H9 (cell line): Measurements from ENCODE around the gene AXL. TPM values are rescaled to one million over a fixed set of nuclear protein-coding genes. Genes with fewer than 3 reads are reported as not detected.

Source experiments
- DNase-seq: peaks from one replicate; pipeline ENCODE4 v3.0.0-alpha.2; 2017
- H2AFZ ChIP-seq: one replicate; pipeline ENCODE4 v1.6.1; 2013; ENCODE audit warnings: mild to moderate bottlenecking, low read length, control low read depth, moderate library complexity
- H2AK5ac ChIP-seq: 2 replicates; pipeline ENCODE4 v1.6.1; 2013; ENCODE audit warnings: low read length, control low read depth, mixed read lengths; ENCODE audit not compliant: insufficient read length
- H2BK120ac ChIP-seq: one replicate; pipeline ENCODE4 v1.6.1; 2013; ENCODE audit warnings: low read depth, mild to moderate bottlenecking, low read length, control low read depth, inconsistent platforms; ENCODE audit not compliant: poor library complexity, severe bottlenecking
- H2BK12ac ChIP-seq: 2 replicates; pipeline ENCODE4 v1.6.1; 2013; ENCODE audit warnings: low read length, control low read depth, mixed read lengths, low read depth; ENCODE audit not compliant: insufficient read length
- H2BK15ac ChIP-seq: 2 replicates; pipeline ENCODE4 v1.6.1; 2013; ENCODE audit warnings: low read depth, low read length, control low read depth
- H2BK20ac ChIP-seq: one replicate; pipeline ENCODE4 v1.6.1; 2013; ENCODE audit warnings: low read depth, mild to moderate bottlenecking, low read length, control low read depth, inconsistent platforms; ENCODE audit not compliant: poor library complexity, severe bottlenecking
- H2BK5ac ChIP-seq: 2 replicates; pipeline ENCODE4 v1.6.1; 2013; ENCODE audit warnings: low read length, control low read depth, mixed read lengths; ENCODE audit not compliant: insufficient read length
- H3K14ac ChIP-seq: 2 replicates; pipeline ENCODE4 v1.6.1; 2013; ENCODE audit warnings: low read length, control low read depth; ENCODE audit not compliant: insufficient read depth
- H3K18ac ChIP-seq: 2 replicates; pipeline ENCODE4 v1.6.1; 2013; ENCODE audit warnings: low read depth, mild to moderate bottlenecking, mixed read lengths, low read length, control low read depth; ENCODE audit not compliant: insufficient read length
- H3K23ac ChIP-seq: 2 replicates; pipeline ENCODE4 v1.6.1; 2013; ENCODE audit warnings: low read length, control low read depth, mixed read lengths, low read depth; ENCODE audit not compliant: insufficient read length
- H3K23me2 ChIP-seq: 2 replicates; pipeline ENCODE4 v1.6.1; 2013; ENCODE audit warnings: low read depth, mild to moderate bottlenecking, mixed read lengths, low read length, control low read depth; ENCODE audit not compliant: insufficient read length, poor library complexity, severe bottlenecking
- H3K27ac ChIP-seq: 2 replicates; pipeline ENCODE4 v1.5.1; 2013; ENCODE audit warnings: low read length, control low read depth, mixed read lengths, low read depth; ENCODE audit not compliant: insufficient read length
- H3K27me3 ChIP-seq: 2 replicates; pipeline ENCODE4 v1.6.1; 2013; ENCODE audit warnings: low read length, control low read depth, inconsistent platforms; ENCODE audit not compliant: insufficient read depth
- H3K4ac ChIP-seq: 2 replicates; pipeline ENCODE4 v1.6.1; 2013; ENCODE audit warnings: low read depth, mild to moderate bottlenecking, control low read depth, inconsistent platforms, low read length, moderate library complexity
- H3K4me1 ChIP-seq: 2 replicates; pipeline ENCODE4 v1.6.1; 2013; ENCODE audit warnings: low read length, control low read depth, inconsistent platforms; ENCODE audit not compliant: insufficient read depth
- H3K4me2 ChIP-seq: 2 replicates; pipeline ENCODE4 v1.6.1; 2013; ENCODE audit warnings: low read length, control low read depth, mixed read lengths; ENCODE audit not compliant: insufficient read length, insufficient read depth
- H3K56ac ChIP-seq: 2 replicates; pipeline ENCODE4 v1.6.1; 2013; ENCODE audit warnings: low read depth, mild to moderate bottlenecking, mixed read lengths, low read length, control low read depth; ENCODE audit not compliant: insufficient read length
- H3K79me1 ChIP-seq: 2 replicates; pipeline ENCODE4 v1.6.1; 2013; ENCODE audit warnings: low read depth, mild to moderate bottlenecking, moderate library complexity, low read length, control low read depth, inconsistent platforms; ENCODE audit not compliant: insufficient read depth, poor library complexity, severe bottlenecking
- H3K79me2 ChIP-seq: 2 replicates; pipeline ENCODE4 v1.6.1; 2013; ENCODE audit warnings: low read length, control low read depth, inconsistent platforms; ENCODE audit not compliant: insufficient read depth
- H3K9ac ChIP-seq: 2 replicates; pipeline ENCODE4 v1.6.1; 2013; ENCODE audit warnings: low read length, control low read depth, mixed read lengths; ENCODE audit not compliant: insufficient read length; ENCODE audit errors: extremely low read depth
- H3K9me3 ChIP-seq: one replicate; pipeline ENCODE4 v1.6.1; 2013; ENCODE audit warnings: low read depth, low read length, inconsistent platforms; ENCODE audit not compliant: control insufficient read depth
- H3T11ph ChIP-seq: one replicate; pipeline ENCODE4 v1.6.1; 2013; ENCODE audit warnings: mild to moderate bottlenecking, low read length, control low read depth, inconsistent platforms
- H4K20me1 ChIP-seq: one replicate; pipeline ENCODE4 v1.6.1; 2013; ENCODE audit not compliant: control insufficient read depth, insufficient read length, insufficient read depth
- H4K5ac ChIP-seq: 2 replicates; pipeline ENCODE4 v1.6.1; 2013; ENCODE audit warnings: low read depth, mild to moderate bottlenecking, mixed read lengths, low read length, control low read depth; ENCODE audit not compliant: insufficient read length
- H4K8ac ChIP-seq: replicated peaks from 2 replicates; pipeline ENCODE4 v1.6.1; 2013; ENCODE audit warnings: low read length, control low read depth, mixed read lengths, low read depth; ENCODE audit not compliant: insufficient read length
- H4K91ac ChIP-seq: 2 replicates; pipeline ENCODE4 v1.6.1; 2013; ENCODE audit warnings: low read depth, mild to moderate bottlenecking, moderate library complexity, mixed read lengths, low read length, control low read depth; ENCODE audit not compliant: insufficient read length
- H3K27ac Mint-ChIP-seq, 3 experiments: 2 replicates in 2 of 3; 3 replicates in 1 of 3; pipeline ENCODE4 v1.8.0; 2020 to 2021; ENCODE audit warnings: mixed read lengths in 3 of 3, mild to moderate bottlenecking in 1 of 3, moderate library complexity in 1 of 3
- H3K27me3 Mint-ChIP-seq: 2 replicates; pipeline ENCODE4 v1.8.0; 2021; ENCODE audit warnings: low read depth, mild to moderate bottlenecking, moderate library complexity, mixed read lengths
- H3K36me3 Mint-ChIP-seq, 3 experiments: 2 replicates in 2 of 3; 3 replicates in 1 of 3; pipeline ENCODE4 v1.8.0; 2020 to 2021; ENCODE audit warnings: low read depth in 3 of 3, mixed read lengths in 3 of 3; ENCODE audit not compliant: insufficient read depth in 1 of 3
- H3K4me1 Mint-ChIP-seq, 2 experiments: 2 replicates each; pipeline ENCODE4 v1.8.0; 2020; ENCODE audit warnings: mixed read lengths in 2 of 2
- H3K4me3 Mint-ChIP-seq, 2 experiments: 2 replicates in 1 of 2; 3 replicates in 1 of 2; pipeline ENCODE4 v1.8.0; 2020 to 2021; ENCODE audit warnings: mild to moderate bottlenecking in 2 of 2, mixed read lengths in 2 of 2, moderate library complexity in 1 of 2
- H3K9me3 Mint-ChIP-seq, 2 experiments: 2 replicates in 1 of 2; 3 replicates in 1 of 2; pipeline ENCODE4 v1.8.0; 2020; ENCODE audit warnings: mild to moderate bottlenecking in 2 of 2, mixed read lengths in 2 of 2, moderate library complexity in 1 of 2
- CTCF ChIP-seq: fragments of 200-600 bp; sonication (generic); conservative IDR thresholded peaks from 3 replicates; pipeline ENCODE4 v1.8.0; 2021; ENCODE audit warnings: antibody characterized with exemption, mild to moderate bottlenecking
- WGBS: extraction: QIAGEN DNeasy Blood & Tissue Kit; methylation state at CpG from one replicate; pipeline ENCODE4 v1.1.7; 2013; ENCODE audit warnings: missing lambda C conversion rate, low lambda C conversion rate, mixed read lengths; ENCODE audit not compliant: insufficient read length; ENCODE audit errors: extremely low coverage; 5-methylcytosine and 5-hydroxymethylcytosine counted together
- total RNA-seq: library from RNA; stranded (reverse); gene quantifications from 2 replicates; pipeline ENCODE4 v1.2.1, GENCODE V29; 2021

Gene AXL
- total RNA-seq, 1 experiment from 2014 or later: 29.4 TPM

GRCh38 chr19:41244117-41244516, 25.1 kb downstream of the AXL start:
- Histone ChIP-seq H3K23me2 (no peaks in the 10 kb centered on the region), H2AFZ (no peak overlapping the region), H3K4me2 (no peak overlapping the region), H4K20me1 (no peaks in the 10 kb centered on the region), H4K5ac (no peak overlapping the region), H3K4me1 (no peaks in the 10 kb centered on the region), H3K4ac (no peak overlapping the region), H2AK5ac (no peak overlapping the region), H4K8ac (no peak overlapping the region), H3K18ac (no peak overlapping the region), H3K79me2 (no peaks in the 10 kb centered on the region; the same call in 1 of the 2 replicates), H3K27ac (no peak overlapping the region), H3K27me3 (0 out of 2 replicates have a peak, but pooled peaks cover 3% of the 10 kb centered on the region), H2BK15ac (no peak overlapping the region), H3K9me3 (no peaks in the 10 kb centered on the region), H2BK20ac (no peak overlapping the region), H2BK5ac (no peak overlapping the region), H3K56ac (no peak overlapping the region), H2BK120ac (no peak overlapping the region), H4K91ac (no peak overlapping the region), H2BK12ac (no peak overlapping the region), H3T11ph (no peak overlapping the region), H3K79me1 (no peaks in the 10 kb centered on the region), H3K9ac (no peak overlapping the region), H3K14ac (no peak overlapping the region), H3K23ac (no peak overlapping the region)
- TF ChIP-seq CTCF: no peak
- no peak for DNase-seq
- Mint-ChIP-seq H3K4me1 (peaks cover 0 to 4% of the 10 kb centered on the region in 2 experiments; a peak in 1 of 4 replicates), H3K9me3 (peaks cover 0 to 3% of the 10 kb centered on the region in 2 experiments; a peak in 2 of 5 replicates), H3K4me3 (no peak overlapping the region), H3K27me3 (no peaks in the 10 kb centered on the region), H3K36me3 (peaks cover 14 to 47% (median 31%) of the 10 kb centered on the region in 3 experiments; a peak in 6 of 7 replicates), H3K27ac (no peak overlapping the region)
- WGBS: no CpG with 5 or more reads among the region's 4 CpGs
